GM19438 (cell line): ENCODE data around the gene KCTD11.
"Not testable (repeated sequence)": the region's sequence is repeated elsewhere in the genome, so short reads cannot be mapped to it uniquely, and the experiment has no call there.

Source experiments
- ATAC-seq: cut with Tn5 transposase; IDR thresholded peaks from one replicate; pipeline ENCODE4 v1.9.1; 2021; ENCODE audit warnings: low read depth; ENCODE audit not compliant: unreplicated experiment

KCTD11 gene

DNA sequence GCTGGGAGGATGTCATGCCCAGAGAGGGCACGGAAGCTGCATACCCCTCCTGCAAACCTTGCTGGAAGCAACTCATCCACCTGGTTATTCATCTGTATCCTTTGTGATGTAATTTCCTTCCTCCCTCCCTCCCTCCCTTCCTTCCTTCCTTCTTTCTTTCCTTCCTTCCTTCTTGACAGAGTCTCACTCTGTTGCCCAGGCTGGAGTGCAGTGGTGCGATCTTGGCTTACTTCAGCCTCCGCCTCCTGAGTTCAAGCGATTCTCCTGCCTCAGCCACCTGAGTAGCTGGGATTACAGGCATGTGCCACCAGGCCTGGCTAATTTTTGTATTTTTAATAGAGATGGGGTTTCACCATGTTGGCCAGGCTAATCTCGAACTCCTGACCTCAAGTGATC is 16.6 kb downstream of the KCTD11 start:
- ATAC-seq = not testable (repeated sequence)

DNA sequence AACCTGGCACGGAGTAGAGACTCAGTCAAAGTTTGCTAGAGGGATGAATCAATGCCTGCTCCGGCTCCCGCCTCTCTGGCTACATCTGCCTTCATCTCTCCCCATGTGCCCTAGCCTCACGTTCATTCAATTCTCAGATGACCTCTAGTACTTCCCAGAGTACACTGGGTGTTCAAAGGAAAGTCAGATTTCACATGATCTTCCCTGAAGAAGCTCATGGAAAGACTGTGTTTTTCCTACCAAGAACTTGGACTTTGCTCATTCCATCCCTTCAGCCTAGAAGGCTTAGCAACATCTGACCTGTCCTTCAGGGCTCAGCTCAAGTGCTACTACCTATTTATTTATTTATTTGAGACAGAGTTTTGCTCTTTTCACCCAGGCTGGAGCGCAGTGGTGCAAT is 17.9 kb downstream of the KCTD11 start:
- no peak for ATAC-seq

DNA sequence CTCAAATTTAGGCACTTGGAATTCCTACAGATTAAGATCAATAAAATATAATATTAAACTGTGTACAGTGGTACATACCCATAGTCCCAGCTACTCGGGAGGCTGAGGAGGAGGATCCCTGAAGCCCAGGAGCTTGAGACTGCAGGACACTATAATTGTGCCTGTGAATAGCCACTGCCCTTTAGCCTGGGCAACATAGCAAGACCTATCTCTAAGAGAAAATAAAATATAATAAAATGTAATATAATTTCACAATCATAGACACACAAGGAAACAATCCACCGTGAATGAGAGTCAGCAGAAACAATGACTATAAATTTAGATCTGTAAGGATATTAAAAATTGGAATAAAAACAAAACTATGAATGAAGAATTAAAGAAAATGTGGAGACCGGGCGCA is 18.9 kb downstream of the KCTD11 start:
- no peak for ATAC-seq

GRCh38 chr17:7374353-7374752 is 22.4 kb downstream of the KCTD11 start:
- no peak for ATAC-seq

- ATAC-seq = no peak
Observed at GRCh38 chr17:7379134-7379533, 27.2 kb downstream of the KCTD11 start.

GRCh38 chr17:7380321-7380720 is 28.4 kb downstream of the KCTD11 start:
- ATAC-seq = no peak

GRCh38 chr17:7380855-7381683 is 29.1 kb downstream of the KCTD11 start, which contains the start of gene TNK1:
TNK1 (plus strand) TSS chr17:7381089; CDS start chr17:7382927, 1,838 bp downstream.
- no peak for ATAC-seq

- no peak for ATAC-seq
Observed at GRCh38 chr17:7382901-7383300, 30.9 kb downstream of the KCTD11 start.

DNA sequence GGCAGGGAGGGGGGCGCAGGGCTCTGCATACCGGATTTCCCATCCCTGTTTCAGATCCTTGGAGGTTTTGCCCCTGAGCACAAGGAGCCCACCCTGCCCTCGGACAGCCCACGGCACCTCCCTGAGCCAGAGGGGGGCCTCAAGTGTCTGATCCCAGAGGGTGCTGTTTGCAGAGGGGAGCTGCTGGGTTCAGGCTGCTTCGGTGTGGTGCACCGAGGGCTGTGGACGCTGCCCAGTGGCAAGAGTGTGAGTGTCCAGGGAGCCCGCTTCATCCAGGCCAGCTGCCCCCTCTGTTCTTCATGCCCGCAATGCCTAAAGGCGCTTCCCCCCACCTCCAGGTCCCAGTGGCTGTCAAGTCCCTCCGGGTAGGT is 31.4 kb downstream of the KCTD11 start:
- no peak for ATAC-seq

DNA sequence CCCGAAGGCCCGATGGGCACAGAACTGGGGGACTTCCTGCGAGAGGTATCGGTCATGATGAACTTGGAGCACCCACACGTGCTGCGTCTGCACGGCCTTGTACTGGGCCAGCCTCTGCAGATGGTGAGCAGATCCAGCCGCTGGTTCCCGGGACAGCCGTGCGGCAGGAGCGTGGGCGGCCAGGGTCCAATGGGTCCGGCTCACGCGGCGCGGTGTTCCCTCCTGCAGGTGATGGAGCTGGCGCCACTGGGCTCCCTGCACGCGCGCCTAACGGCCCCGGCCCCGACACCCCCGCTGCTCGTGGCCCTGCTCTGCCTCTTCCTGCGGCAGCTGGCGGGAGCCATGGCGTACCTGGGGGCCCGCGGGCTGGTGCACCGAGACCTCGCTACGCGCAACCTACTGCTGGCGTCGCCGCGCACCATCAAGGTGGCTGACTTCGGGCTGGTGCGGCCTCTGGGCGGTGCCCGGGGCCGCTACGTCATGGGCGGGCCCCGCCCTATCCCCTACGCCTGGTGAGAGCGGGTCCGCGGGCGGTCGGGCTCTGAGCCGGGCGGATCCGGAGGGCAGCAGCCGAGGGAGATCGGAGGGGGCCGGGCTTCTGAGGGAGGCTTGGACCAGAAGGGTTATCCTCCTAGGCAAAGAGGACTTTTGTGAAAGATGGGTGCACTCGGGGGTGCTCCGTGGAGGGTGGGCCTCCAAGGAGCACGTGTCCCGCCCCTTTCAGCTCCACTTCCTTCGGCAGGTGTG is 32.0 kb downstream of the KCTD11 start:
- ATAC-seq = no peak

GRCh38 chr17:7384489-7385081 is 32.6 kb downstream of the KCTD11 start:
- no peak for ATAC-seq

DNA sequence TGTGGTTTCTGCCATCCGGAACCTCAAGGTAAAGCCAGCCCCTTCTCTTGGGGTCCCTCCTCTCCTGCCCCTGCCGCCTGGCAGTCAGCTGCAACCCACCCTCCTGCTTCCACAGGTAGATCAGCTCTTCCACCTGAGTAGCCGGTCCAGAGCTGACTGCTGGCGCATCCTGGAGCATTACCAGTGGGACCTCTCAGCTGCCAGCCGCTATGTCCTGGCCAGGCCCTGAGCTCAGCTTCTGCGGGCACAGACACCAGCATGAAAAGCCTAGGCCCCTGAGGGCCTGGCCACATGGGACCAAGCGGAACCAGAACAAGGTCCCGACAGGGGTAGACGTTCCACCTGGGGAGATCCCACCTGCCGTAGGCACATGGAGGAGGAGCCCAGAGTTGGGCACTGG is 36.9 kb downstream of the KCTD11 start:
- ATAC-seq = no peak

GRCh38 chr17:7389924-7390910 is 38.3 kb downstream of the KCTD11 start:
- no peak for ATAC-seq

DNA sequence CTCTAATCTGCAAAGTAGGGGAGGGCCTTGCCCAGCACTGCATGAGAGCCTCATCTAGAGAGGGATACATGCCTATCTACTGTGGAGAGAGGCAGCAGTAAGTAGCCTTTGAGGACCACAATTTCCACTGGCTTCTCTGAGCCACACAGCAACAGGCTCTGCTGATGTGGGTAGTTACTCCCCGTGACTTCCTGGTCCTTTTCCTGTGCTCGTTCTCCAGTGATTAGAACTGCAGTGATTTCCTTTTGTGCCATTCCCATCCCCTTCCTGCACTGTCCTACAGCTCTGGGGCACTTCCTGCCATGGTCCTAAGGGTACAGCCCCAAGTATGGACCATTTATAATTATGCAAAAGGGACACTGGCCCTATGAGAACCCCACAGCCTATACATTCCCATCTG is 39.3 kb downstream of the KCTD11 start:
- ATAC-seq = no peak

DNA sequence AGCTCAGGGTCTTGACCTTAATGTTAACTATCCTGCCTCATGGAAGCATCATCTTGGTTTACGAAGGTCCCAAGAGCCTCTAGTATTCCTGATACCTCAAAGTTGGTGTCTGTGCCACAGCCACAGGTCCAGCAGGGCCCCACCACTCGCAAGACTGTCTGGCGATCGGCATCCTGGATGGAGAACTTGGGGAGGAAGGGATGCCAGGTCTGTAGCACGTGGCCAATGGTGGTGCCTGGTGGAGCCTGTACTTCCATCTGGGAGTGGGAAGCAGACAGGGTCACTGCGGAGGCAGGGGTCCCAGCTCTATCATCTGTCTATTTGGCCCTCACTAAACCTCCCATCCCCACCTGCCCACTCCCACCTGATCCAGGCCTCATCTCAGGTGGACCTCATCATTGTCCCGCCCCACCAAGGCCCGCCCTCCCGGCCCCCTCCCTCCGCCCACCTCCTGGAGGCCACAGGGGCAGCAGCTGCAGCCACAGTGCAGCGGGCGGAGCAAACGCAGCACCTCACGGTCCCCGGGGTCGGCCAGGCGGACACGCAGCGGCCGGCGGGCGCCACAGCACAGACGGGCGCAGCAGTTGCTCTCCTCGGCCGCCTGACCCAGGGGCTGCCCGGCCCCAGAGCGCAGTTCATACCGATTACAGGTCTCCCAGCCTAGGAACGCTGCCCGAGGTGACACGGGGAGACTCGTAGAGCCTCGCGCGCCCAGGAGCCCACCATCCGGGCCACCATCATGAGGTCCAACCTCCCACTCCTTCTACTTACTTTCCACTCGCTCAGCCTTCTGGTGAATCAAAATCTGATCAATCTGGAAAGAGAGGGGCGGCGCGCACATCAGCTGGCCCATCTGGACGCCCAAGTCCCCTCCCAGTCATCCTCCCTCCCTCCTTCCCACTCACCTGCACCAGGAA is 41.0 kb downstream of the KCTD11 start:
- no peak for ATAC-seq

- peak; percentile 44 for ATAC-seq
Observed at GRCh38 chr17:7393613-7394451, 41.9 kb downstream of the KCTD11 start.

GRCh38 chr17:7394452-7395191 is 42.7 kb downstream of the KCTD11 start, which contains the start of gene PLSCR3:
PLSCR3 (minus strand) TSS chr17:7394525; CDS start chr17:7394110, 415 bp downstream.
- ATAC-seq = peak; percentile 76

- no peak for ATAC-seq
Observed at GRCh38 chr17:7396147-7396546, 44.2 kb downstream of the KCTD11 start.
